Ureter (tissue), 1 donor: Measurements from ENCODE around the gene CENPM. TPM values are rescaled to one million over a fixed set of nuclear protein-coding genes. Genes with fewer than 3 reads are reported as not detected.
"Not testable (repeated sequence)": the region's sequence is repeated elsewhere in the genome, so short reads cannot be mapped to it uniquely, and the experiment has no call there.

Source experiments
- DNase-seq: peaks from one replicate; pipeline ENCODE4 v3.0.0-alpha.2; 2020; ENCODE audit warnings: low spot score
- total RNA-seq: library from RNA; stranded (reverse); gene quantifications from one replicate; pipeline ENCODE4 v1.2.4, GENCODE V29; 2023
- donor health status: DM: yes; HTN: yes; CAD: no.

The CENPM gene
- total RNA-seq, 1 donor from 2014 or later: 1.2 TPM

DNA sequence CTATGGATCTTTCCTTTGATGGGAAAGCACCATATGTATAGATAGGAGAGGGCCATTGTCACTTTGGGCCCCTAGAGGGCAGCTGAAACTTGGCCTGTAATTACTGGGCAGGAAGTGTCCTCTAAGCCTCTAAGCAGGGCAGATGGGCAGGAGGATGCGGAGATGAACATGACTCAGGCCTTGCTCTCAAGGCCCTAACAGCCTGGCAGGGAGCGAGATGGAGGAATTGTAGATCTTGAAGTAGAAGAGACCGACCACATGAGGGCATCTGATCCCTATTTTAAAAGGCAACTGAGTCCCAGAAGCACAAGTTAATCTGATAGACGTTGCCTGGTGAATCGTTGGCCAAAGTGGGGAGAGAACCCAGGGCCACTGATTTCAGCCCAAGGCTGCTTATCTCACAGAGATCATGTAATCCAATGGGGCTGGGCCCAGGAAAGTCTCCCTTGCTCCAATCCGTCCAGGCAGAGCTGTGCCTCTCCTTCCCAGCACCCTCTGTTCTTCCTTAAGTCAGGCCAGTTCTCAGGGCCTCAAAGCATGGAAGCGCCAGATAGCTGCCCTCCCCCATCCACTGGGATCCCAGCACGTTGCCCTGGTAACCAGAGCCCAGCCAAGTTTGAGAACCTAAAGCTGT lies 19.8 kb upstream of the CENPM start:
- no peak for DNase-seq

DNA sequence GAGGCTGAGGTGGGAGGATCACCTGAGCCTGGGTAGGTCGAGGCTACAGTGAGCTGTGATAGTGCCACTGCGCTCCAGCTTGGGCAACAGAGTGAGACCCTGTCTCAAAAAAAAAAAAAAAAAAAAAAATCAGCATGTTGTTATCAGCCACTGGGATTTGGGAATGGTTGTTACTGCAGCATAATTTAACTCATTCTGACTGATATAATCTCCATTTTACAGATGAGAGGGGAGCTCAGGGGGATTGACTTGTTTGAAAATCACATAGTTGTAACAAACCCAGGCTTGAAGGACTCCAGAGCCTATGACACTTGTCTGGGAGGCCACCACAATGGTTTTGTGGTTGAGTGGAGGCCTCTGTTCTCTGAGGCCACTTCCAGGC lies 19.3 kb upstream of the CENPM start:
- no peak for DNase-seq

DNA sequence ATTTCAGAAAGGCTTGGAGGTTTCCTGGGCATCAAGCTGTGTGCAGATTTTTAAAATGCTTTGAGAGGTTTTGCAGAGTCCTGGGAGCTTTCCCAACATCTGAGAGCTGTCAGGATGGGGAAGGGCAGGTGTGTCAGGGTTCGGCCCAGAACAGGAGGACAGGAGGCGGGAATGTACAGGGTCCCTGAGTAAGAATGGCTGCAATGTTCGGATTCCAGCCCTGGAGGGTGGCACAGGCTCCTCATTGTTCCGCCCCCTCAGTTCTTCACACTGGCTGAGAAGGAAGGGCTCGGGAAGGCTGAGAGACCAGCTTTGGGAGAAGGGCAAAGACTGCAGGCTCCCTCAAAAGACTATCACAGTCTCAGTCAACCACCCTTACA lies 17.1 kb upstream of the CENPM start:
- DNase-seq: no peak

DNA sequence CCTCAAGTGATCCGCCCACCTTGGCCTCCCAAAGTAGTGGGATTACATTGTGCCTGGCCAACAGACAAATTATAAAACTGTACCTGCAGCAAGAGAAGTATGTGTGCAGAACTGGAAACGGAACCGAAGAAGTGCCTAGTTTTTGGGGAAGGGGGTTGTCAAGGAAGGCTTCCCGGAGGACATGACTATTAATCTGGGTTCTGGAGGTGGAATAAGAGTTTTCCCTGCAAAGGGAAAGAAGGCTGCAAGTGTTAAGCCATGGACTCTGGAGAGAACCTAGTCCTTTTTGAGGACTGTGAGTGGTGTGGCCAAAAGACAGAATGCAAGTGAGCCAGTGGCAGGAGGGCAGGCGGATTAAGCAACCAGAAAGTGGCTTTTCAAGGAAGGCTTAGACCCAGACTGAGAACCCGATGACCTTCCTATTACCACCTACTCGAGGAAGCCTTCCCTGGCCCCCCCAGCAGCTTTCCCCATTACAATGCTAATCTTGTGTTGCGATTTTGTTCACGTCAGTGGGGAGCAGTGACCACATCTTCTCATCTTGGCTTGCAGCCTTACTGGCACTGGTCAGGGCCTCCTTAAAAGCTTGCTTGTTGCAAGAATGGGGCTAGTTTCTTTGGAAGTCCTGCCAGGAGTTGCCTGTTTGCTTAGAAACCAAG lies 16.6 kb upstream of the CENPM start:
- DNase-seq: no peak

DNA sequence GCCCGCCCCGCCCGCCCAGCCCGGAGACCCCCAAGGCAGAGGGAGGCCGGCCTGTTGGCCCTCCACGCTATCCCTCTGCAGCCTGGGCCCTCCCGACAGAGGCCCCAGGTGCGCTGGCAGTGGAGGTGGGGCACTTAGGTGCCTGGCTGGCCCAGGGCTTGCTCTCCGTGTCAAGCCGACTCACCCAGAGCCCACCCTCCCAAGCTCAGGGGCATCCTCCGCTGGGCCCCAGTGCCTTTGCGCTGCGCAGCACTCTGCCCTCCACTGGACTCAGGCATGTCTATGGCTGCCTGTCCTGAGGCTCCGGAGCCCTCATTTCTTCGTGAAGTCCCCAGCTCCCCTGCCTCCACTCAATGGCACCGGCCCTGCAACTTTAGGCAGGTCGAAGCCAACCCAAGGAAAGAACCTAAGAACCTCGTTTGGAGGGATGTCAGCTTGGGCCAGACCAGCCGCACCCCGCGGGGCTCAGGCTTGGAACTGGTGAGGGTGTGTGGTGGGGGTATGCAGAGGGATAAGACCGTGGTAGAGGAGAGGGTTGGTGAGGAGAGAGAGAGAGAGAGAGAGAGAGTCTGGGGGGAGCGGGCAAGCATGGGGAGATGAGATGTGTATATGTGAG lies 11.1 kb upstream of the CENPM start:
- DNase-seq: no peak

DNA sequence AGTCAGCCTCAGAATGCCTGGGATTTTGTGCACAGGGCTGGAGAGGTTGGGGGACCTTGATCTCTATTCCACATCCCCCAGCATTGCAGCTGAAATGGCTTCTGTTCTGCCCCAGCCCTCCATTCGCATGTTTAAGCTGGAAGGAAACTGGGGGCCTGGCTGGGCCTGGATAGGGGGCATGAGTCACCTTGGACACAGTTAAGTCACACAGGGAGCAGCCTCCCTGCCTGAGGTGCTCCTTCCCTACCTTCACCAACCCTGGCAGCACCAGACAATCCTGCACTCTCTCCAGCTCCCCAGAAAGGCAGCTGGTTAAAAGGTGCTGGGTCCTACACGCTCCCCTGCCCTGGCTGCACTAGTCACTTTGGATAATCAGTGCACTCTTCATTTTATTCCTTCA lies 5.8 kb upstream of the CENPM start:
- no peak for DNase-seq

DNA sequence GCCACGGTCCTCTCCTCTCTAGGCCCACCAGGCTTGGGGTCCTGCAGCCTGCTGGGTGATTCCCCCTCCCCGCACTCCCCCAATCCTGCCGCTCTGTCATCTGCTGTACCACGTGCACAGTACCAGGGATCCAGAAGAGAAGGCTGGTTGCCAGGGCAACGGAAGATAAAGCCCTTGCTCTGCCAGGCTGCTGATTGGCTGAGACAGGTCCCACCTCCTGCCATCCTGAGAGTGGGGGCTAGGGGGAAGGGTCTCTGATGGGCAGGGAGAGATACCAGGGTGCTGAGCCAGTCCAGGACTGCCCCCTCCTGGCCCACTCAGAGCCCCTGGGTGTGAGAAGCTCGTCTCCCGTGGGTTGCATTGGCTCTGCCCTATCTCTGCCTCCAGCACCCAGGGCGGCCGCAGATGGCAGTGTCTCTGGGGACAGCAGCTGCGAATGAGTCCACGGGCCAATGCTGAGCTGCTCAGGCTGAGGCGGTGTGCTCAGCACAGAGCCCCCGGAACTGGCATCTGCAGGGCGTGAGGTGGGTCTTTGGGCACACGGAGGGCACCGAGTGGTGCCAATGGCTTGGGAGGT lies 5.0 kb upstream of the CENPM start, which contains the start of gene SMIM45:
Gene SMIM45, plus strand, starts transcription at position 253 of the 577 bp plus-strand sequence.
- DNase-seq: no peak

DNA sequence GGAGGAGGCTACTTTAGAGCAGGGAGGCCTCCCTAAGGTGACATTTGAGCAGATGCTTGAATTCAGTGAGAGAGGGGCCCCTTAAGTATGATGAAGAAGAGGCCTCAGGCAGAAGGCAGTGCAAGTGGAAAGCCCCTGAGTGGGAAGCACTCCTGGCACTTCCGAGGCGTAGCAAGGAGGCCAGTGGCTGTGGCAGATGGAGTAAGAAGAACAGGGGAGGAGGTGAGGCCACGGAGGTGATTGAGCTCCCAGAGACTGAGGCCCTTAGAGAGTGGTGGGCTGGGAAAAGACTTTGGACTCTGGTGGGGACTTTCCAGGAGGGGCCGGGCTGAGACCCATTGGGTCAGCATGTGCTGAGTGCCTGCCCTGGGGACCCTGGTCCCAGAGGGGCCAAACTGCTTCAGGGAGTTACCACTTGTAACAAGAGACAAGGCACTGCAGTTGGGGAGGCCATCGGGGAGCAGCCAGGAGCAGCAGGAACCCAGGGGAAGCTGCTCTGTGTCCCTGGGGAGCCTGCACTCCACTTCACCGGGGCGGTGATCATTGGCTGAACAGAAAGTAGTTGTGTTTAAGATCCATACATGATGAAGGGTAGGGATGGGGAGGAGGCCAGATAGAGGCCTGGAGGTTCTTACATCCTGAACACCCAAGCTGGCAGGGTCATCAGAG lies 2.5 kb upstream of the CENPM start:
- DNase-seq: no peak

DNA sequence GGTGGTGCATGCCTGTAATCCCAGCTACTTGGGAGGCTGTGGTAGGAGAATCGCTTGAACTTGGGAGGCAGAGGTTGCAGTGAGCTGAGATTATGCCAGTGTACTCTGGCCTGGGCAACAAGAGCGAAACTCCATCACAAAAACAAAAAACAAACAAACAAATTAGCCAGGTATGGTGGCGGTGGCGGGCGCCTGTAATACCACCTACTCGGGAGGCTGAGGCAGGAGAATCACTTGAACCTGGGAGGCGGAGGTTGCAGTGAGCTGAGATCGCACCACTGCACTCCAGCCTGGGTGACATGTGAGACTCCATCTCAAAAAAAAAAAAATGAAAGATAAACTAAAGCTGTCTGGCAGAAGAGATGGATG lies 2.0 kb upstream of the CENPM start:
- DNase-seq: not testable (repeated sequence)

DNA sequence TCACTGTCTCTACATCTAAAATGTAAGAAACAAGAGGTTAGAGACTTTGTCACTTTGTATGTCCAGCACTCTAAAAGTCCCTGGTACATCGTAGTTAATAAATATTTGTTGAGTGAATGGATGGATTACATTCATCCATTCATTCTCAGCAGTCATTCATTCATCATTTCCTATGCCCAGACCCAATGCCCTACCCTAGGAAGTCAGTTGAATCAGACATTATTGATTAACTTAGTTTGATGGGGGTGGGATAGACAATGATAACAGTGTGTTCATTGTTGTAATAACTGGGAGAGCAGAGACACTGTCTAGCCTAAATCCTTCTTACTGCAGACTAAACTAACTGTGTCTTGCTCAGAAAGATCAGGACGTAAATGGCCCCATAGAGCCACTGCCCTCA lies 1.2 kb upstream of the CENPM start:
- DNase-seq: no peak

DNA sequence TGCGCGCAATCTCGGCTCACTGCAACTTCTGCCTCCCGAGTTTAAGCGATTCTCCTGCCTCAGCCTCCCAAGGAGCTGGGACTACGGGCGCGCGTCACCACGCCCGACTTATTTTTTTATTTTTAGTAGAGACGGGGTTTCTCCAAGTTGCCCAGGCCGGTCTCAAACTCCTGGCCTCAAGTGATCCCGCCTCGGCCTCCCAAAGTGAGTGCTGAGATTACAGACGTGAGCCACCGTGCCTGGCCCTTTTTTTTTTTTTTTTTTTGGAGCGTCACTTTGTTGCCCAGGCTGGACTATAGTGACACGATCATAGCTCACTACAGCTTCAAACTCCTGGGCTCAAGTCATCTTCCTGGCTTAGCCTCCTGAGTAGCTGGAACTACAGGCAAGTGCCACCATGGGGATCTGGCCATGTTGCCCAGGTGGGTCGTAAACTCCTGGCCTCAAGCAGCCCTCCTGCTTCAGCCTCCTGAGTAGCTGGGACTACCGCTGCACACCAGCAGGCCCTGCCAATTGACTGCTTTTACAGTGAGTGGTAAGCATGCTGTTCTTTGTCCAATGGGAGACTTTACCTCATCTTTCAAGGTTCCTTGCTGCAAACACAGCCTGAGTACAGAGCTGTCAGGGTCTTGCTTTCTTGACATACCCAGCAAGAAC lies 600 bp upstream of the CENPM start:
- no peak for DNase-seq

DNA sequence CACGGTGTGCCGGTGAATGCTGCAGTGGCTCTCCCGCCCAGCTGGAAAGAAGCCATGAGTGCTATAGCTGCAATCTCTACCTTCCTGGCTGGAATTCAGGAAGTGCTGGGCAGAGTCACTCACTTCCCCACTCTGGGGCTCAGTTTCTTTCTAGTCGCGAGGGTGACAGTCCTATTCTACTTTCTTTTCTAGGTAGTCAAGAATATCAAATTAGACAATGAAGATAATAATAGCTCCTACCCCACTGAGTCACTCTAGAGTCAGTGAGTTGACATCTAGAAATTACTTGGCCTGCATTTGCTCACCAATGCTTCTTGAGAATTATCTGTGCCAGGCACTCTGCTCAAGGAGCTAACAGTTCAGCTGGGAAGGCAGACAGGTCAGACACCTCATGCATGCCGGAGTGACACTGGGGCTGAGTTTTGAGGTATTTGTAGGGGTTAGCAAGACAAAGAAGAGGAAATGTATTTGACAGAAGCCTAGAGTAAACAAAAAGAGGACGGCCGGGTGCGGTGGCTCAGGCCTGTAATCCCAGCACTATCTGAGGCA lies 3.2 kb downstream of the CENPM start:
- DNase-seq: no peak

DNA sequence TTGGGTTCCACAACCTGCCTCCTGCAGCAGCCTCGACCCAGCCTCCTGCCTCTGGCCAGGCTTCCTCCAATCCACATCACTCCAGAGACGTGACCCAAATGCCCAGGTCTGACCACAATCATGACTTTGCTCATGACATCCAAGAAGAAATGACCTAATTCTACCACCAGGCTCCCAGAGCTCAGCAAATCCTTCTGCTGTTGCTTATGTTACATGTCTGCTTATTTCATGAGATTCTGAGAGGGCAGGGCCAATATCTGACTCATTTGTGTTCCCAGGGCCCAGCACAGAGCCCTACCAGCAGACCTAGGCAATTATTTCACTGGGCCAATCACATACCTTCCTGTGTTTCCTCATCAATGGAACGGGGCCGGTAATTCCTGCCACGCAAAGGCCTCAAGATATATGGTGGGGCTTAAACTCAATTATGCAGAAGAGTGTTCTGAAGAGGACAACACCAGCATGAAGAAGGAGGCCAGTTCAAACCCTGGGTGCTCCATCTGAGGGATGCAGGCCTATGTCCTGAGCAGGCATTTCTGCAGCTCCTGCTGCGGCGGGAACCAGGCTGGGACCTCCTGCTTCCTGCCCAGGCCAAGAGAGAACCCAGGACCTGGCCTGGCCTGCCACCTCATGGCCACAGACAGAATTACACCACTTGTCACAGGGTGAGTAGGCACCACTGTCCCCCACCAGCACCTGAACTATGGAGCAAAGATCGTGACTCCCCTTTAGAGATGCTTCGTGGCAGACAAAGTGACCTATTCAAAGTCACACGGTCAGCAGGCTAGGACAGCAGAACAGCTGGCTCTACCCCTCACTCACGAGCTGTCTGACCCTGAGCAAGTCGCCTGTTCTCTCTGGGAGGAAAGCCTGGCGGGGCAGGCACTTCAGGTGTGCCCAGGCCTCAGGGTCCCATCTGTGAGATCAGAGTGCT lies 5.9 kb downstream of the CENPM start:
- DNase-seq: peak; percentile 90

DNA sequence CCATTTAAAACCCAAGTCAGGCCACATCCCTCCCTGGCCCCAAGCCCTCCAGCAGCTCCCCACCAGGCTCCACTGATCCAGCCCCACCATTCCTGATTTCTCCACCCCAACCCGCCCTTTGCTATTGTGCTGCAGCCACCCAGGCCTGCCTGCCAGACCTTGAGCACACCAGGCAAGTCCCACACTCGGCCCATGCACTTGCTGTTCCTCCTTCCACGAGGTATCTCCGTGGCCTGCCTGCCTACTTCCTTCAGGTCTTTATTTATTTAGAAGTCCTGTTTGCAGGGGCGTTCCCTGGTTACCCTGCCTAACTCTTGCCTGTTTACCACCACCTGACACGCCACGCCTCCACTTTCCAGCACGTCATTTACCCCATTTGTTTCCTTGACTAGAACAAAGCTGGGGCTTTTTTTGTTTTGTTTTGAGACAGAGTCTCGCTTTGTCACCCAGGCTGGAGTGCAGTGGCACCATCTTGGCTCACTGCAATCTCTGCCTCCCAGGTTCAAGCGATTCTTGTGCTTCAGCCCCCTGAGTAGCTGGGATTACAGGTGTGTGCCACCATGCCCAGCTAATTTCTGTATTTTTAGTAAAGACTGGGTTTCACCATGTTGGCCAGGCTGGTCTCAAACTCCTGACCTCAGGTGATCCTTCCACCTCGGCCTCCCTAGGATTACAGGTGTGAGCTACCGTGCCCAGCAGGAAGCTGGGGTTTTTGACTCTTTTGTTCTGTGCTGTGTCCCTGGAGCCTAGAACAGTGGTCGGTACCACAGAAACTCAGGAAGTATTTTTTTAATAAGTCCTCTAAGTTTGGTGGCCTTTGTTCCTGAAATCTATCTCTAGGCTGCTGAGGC lies 6.7 kb downstream of the CENPM start:
- DNase-seq: peak; percentile 83

DNA sequence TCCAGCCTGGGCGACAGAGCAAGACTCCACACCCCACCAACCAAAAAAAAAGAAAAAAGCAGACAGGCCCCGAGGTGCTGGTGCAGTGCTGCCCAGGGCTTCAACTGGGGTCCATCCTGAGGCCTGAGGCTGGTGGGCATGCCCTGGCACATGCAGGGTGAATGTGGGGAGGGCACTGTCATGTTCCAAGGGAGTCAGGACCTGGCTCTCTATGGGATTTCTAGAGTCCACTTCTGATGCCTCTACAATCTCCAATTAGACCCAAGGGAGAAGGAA lies 10.1 kb downstream of the CENPM start:
- DNase-seq: no peak

DNA sequence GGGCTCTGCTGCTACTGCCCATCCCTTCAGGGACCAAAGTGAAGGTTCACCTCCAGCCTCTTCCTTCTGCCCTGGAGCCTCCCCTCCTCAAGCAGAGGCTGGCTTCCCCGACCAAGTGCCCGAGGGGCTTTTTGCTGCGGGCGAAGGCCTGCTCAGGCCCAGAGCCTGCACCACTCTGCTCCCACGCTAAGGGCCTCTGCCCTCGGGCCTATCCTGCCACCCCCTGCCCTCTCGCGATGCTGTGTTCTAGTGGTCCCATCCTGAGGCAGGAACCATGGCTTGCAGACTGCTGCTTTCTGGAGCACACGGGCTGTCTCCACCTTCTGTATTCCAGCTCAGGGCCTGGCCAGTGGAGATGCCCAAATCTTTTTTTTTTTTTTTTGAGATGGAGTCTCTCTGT lies 11.4 kb downstream of the CENPM start:
- DNase-seq: no peak

DNA sequence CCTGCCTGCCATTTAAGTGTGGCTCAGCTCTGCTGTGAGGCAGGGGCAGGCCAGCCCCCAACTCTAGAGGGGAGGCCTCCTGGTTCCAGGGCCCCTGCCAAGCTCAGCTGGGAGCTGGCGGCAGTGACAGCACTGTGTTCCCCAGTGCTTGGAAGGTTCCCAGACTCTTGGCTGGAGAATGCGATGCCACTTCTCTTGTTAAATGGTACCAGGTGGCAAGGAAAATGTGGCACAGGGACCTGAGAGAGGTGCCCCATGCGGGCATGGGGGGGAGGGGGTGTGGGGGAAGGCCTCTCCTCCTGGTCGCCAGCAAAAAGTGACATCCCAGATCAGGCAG lies 12.0 kb downstream of the CENPM start:
- no peak for DNase-seq

DNA sequence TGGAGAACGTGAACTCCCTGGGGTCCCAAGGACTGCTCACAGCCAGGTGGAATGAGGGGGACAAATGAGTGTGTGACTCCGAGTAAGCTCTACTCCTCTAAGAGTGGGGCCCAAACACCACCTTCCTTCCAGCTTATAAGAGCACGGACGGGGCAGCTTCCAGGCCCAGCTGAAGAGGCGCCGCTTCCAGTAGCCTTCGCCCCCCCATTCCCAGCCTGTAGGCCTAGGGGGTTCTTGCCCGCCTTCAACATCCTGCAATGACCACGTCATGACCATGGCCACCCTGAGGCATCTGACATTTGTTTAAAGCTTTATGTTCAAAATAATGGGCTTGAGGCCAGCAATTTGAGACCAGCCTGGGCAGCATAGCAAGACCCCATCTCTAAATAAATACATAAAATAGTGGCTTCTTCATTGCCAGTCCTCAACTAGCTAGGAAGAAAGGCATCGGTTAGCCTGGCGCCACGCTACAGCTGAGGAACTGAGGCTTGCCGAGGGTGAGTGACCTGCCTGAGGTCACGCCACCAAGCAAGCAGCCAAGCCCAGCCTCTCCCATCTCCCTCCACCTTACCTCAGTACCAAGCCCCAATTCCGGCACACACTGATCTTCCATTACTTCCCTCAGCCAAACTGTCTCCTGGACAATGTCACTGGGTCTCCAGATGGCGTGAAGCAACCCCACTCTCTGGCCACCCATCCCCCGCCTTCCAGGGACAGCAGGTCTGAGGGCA lies 12.5 kb downstream of the CENPM start:
- DNase-seq: no peak

DNA sequence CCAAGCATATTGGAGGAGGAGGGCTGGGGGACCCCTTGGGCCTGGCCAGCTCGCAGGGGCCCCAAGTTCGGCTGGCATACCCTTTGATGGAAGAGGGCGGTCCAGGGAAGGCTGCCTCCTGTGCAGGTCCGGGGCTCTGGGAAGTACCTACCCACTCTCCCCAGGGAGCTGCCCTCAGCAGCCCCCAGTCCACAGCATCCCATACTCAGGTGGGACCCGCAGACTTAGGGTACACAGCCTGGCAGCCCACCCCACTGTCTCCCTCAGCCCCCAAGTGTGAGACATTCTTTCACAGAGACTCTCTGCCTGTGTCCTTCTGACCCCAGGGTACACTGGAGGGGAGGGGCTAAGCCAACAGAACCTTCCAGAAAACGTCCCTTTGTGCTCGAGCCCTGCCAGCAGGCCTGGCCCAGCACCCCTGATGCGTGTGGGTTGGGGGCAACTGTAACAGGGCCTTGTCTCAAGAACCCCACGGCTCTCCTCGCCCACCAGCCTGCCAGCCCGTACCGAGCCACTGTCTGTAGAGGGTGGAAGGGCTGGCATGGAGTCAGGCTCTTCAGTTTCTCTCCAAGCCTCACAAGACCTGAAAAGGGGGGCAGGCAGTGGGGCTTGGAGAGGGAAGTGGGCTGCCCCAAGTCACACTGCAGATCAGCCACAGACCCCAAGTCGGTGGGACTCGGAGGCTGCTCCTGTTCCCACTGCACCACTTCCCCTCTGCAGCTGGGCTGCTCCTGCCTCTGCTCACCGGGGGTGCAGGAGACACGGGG lies 13.4 kb downstream of the CENPM start:
- DNase-seq: no peak
